H9 (cell line): ENCODE data around the gene TRIM37. TPM values are rescaled to one million over a fixed set of nuclear protein-coding genes. Genes with fewer than 3 reads are reported as not detected.

Experiments used
- DNase-seq: peaks from one replicate; pipeline ENCODE4 v3.0.0-alpha.2; 2017
- H2AFZ ChIP-seq: one replicate; pipeline ENCODE4 v1.6.1; 2013; ENCODE audit warnings: mild to moderate bottlenecking, low read length, control low read depth, moderate library complexity
- H2AK5ac ChIP-seq: 2 replicates; pipeline ENCODE4 v1.6.1; 2013; ENCODE audit warnings: low read length, control low read depth, mixed read lengths; ENCODE audit not compliant: insufficient read length
- H2BK120ac ChIP-seq: one replicate; pipeline ENCODE4 v1.6.1; 2013; ENCODE audit warnings: low read depth, mild to moderate bottlenecking, low read length, control low read depth, inconsistent platforms; ENCODE audit not compliant: poor library complexity, severe bottlenecking
- H2BK12ac ChIP-seq: 2 replicates; pipeline ENCODE4 v1.6.1; 2013; ENCODE audit warnings: low read length, control low read depth, mixed read lengths, low read depth; ENCODE audit not compliant: insufficient read length
- H2BK15ac ChIP-seq: 2 replicates; pipeline ENCODE4 v1.6.1; 2013; ENCODE audit warnings: low read depth, low read length, control low read depth
- H2BK20ac ChIP-seq: one replicate; pipeline ENCODE4 v1.6.1; 2013; ENCODE audit warnings: low read depth, mild to moderate bottlenecking, low read length, control low read depth, inconsistent platforms; ENCODE audit not compliant: poor library complexity, severe bottlenecking
- H2BK5ac ChIP-seq: 2 replicates; pipeline ENCODE4 v1.6.1; 2013; ENCODE audit warnings: low read length, control low read depth, mixed read lengths; ENCODE audit not compliant: insufficient read length
- H3K14ac ChIP-seq: 2 replicates; pipeline ENCODE4 v1.6.1; 2013; ENCODE audit warnings: low read length, control low read depth; ENCODE audit not compliant: insufficient read depth
- H3K18ac ChIP-seq: 2 replicates; pipeline ENCODE4 v1.6.1; 2013; ENCODE audit warnings: low read depth, mild to moderate bottlenecking, mixed read lengths, low read length, control low read depth; ENCODE audit not compliant: insufficient read length
- H3K23ac ChIP-seq: 2 replicates; pipeline ENCODE4 v1.6.1; 2013; ENCODE audit warnings: low read length, control low read depth, mixed read lengths, low read depth; ENCODE audit not compliant: insufficient read length
- H3K23me2 ChIP-seq: 2 replicates; pipeline ENCODE4 v1.6.1; 2013; ENCODE audit warnings: low read depth, mild to moderate bottlenecking, mixed read lengths, low read length, control low read depth; ENCODE audit not compliant: insufficient read length, poor library complexity, severe bottlenecking
- H3K27ac ChIP-seq: 2 replicates; pipeline ENCODE4 v1.5.1; 2013; ENCODE audit warnings: low read length, control low read depth, mixed read lengths, low read depth; ENCODE audit not compliant: insufficient read length
- H3K27me3 ChIP-seq: 2 replicates; pipeline ENCODE4 v1.6.1; 2013; ENCODE audit warnings: low read length, control low read depth, inconsistent platforms; ENCODE audit not compliant: insufficient read depth
- H3K4ac ChIP-seq: 2 replicates; pipeline ENCODE4 v1.6.1; 2013; ENCODE audit warnings: low read depth, mild to moderate bottlenecking, control low read depth, inconsistent platforms, low read length, moderate library complexity
- H3K4me1 ChIP-seq: 2 replicates; pipeline ENCODE4 v1.6.1; 2013; ENCODE audit warnings: low read length, control low read depth, inconsistent platforms; ENCODE audit not compliant: insufficient read depth
- H3K4me2 ChIP-seq: 2 replicates; pipeline ENCODE4 v1.6.1; 2013; ENCODE audit warnings: low read length, control low read depth, mixed read lengths; ENCODE audit not compliant: insufficient read length, insufficient read depth
- H3K56ac ChIP-seq: 2 replicates; pipeline ENCODE4 v1.6.1; 2013; ENCODE audit warnings: low read depth, mild to moderate bottlenecking, mixed read lengths, low read length, control low read depth; ENCODE audit not compliant: insufficient read length
- H3K79me1 ChIP-seq: 2 replicates; pipeline ENCODE4 v1.6.1; 2013; ENCODE audit warnings: low read depth, mild to moderate bottlenecking, moderate library complexity, low read length, control low read depth, inconsistent platforms; ENCODE audit not compliant: insufficient read depth, poor library complexity, severe bottlenecking
- H3K79me2 ChIP-seq: 2 replicates; pipeline ENCODE4 v1.6.1; 2013; ENCODE audit warnings: low read length, control low read depth, inconsistent platforms; ENCODE audit not compliant: insufficient read depth
- H3K9ac ChIP-seq: 2 replicates; pipeline ENCODE4 v1.6.1; 2013; ENCODE audit warnings: low read length, control low read depth, mixed read lengths; ENCODE audit not compliant: insufficient read length; ENCODE audit errors: extremely low read depth
- H3K9me3 ChIP-seq: one replicate; pipeline ENCODE4 v1.6.1; 2013; ENCODE audit warnings: low read depth, low read length, inconsistent platforms; ENCODE audit not compliant: control insufficient read depth
- H3T11ph ChIP-seq: one replicate; pipeline ENCODE4 v1.6.1; 2013; ENCODE audit warnings: mild to moderate bottlenecking, low read length, control low read depth, inconsistent platforms
- H4K20me1 ChIP-seq: one replicate; pipeline ENCODE4 v1.6.1; 2013; ENCODE audit not compliant: control insufficient read depth, insufficient read length, insufficient read depth
- H4K5ac ChIP-seq: 2 replicates; pipeline ENCODE4 v1.6.1; 2013; ENCODE audit warnings: low read depth, mild to moderate bottlenecking, mixed read lengths, low read length, control low read depth; ENCODE audit not compliant: insufficient read length
- H4K8ac ChIP-seq: replicated peaks from 2 replicates; pipeline ENCODE4 v1.6.1; 2013; ENCODE audit warnings: low read length, control low read depth, mixed read lengths, low read depth; ENCODE audit not compliant: insufficient read length
- H4K91ac ChIP-seq: 2 replicates; pipeline ENCODE4 v1.6.1; 2013; ENCODE audit warnings: low read depth, mild to moderate bottlenecking, moderate library complexity, mixed read lengths, low read length, control low read depth; ENCODE audit not compliant: insufficient read length
- H3K27ac Mint-ChIP-seq, 3 experiments: 2 replicates in 2 of 3; 3 replicates in 1 of 3; pipeline ENCODE4 v1.8.0; 2020 to 2021; ENCODE audit warnings: mixed read lengths in 3 of 3, mild to moderate bottlenecking in 1 of 3, moderate library complexity in 1 of 3
- H3K27me3 Mint-ChIP-seq: 2 replicates; pipeline ENCODE4 v1.8.0; 2021; ENCODE audit warnings: low read depth, mild to moderate bottlenecking, moderate library complexity, mixed read lengths
- H3K36me3 Mint-ChIP-seq, 3 experiments: 2 replicates in 2 of 3; 3 replicates in 1 of 3; pipeline ENCODE4 v1.8.0; 2020 to 2021; ENCODE audit warnings: low read depth in 3 of 3, mixed read lengths in 3 of 3; ENCODE audit not compliant: insufficient read depth in 1 of 3
- H3K4me1 Mint-ChIP-seq, 2 experiments: 2 replicates each; pipeline ENCODE4 v1.8.0; 2020; ENCODE audit warnings: mixed read lengths in 2 of 2
- H3K4me3 Mint-ChIP-seq, 2 experiments: 2 replicates in 1 of 2; 3 replicates in 1 of 2; pipeline ENCODE4 v1.8.0; 2020 to 2021; ENCODE audit warnings: mild to moderate bottlenecking in 2 of 2, mixed read lengths in 2 of 2, moderate library complexity in 1 of 2
- H3K9me3 Mint-ChIP-seq, 2 experiments: 2 replicates in 1 of 2; 3 replicates in 1 of 2; pipeline ENCODE4 v1.8.0; 2020; ENCODE audit warnings: mild to moderate bottlenecking in 2 of 2, mixed read lengths in 2 of 2, moderate library complexity in 1 of 2
- CTCF ChIP-seq: fragments of 200-600 bp; sonication (generic); conservative IDR thresholded peaks from 3 replicates; pipeline ENCODE4 v1.8.0; 2021; ENCODE audit warnings: antibody characterized with exemption, mild to moderate bottlenecking
- WGBS: extraction: QIAGEN DNeasy Blood & Tissue Kit; methylation state at CpG from one replicate; pipeline ENCODE4 v1.1.7; 2013; ENCODE audit warnings: missing lambda C conversion rate, low lambda C conversion rate, mixed read lengths; ENCODE audit not compliant: insufficient read length; ENCODE audit errors: extremely low coverage; 5-methylcytosine and 5-hydroxymethylcytosine counted together
- total RNA-seq: library from RNA; stranded (reverse); gene quantifications from 2 replicates; pipeline ENCODE4 v1.2.1, GENCODE V29; 2021

The TRIM37 gene
- total RNA-seq, 1 experiment from 2014 or later = 52.1 TPM

GRCh38 chr17:59129814-59130213, 23.1 kb upstream of the TRIM37 start:
- no peak overlapping the region for H2BK12ac ChIP-seq
- no peak overlapping the region for H3K56ac ChIP-seq
- H2BK20ac ChIP-seq = no peak overlapping the region
- H3K18ac ChIP-seq = no peak overlapping the region
- H3K9me3 Mint-ChIP-seq = no peaks in the 10 kb centered on the region
- H3K9me3 ChIP-seq = no peaks in the 10 kb centered on the region
- H3K23me2 ChIP-seq = no peaks in the 10 kb centered on the region
- no peak overlapping the region for H3K14ac ChIP-seq
- no peaks in the 10 kb centered on the region for H3K27me3 ChIP-seq
- H3T11ph ChIP-seq = no peak overlapping the region
- H3K27ac ChIP-seq = no peak overlapping the region
- peaks cover 6% of the 10 kb centered on the region for H3K79me1 ChIP-seq
- TF ChIP-seq CTCF = no peak
- no peak overlapping the region for H4K5ac ChIP-seq
- no peaks in the 10 kb centered on the region for H3K79me2 ChIP-seq
- no peak overlapping the region for H2AFZ ChIP-seq
- H3K9ac ChIP-seq = no peak overlapping the region
- H2AK5ac ChIP-seq = no peak overlapping the region
- no peak overlapping the region for H2BK5ac ChIP-seq
- H3K4me1 ChIP-seq = no peaks in the 10 kb centered on the region
- no peaks in the 10 kb centered on the region for H3K4me1 Mint-ChIP-seq
- no peak overlapping the region for H3K4ac ChIP-seq
- no peak overlapping the region for H3K4me3 Mint-ChIP-seq
- no peak overlapping the region for H4K8ac ChIP-seq
- WGBS = no CpG with 5 or more reads among the region's 2 CpGs
- H3K27me3 Mint-ChIP-seq = no peaks in the 10 kb centered on the region
- H3K36me3 Mint-ChIP-seq = peaks cover 10 to 36% (median 35%) of the 10 kb centered on the region in 3 experiments; a peak in 6 of 7 replicates
- no peak overlapping the region for H3K4me2 ChIP-seq
- H4K91ac ChIP-seq = no peak overlapping the region
- H3K27ac Mint-ChIP-seq = no peak overlapping the region
- DNase-seq = no peak
- H2BK120ac ChIP-seq = no peak overlapping the region
- H4K20me1 ChIP-seq = no peaks in the 10 kb centered on the region
- no peak overlapping the region for H3K23ac ChIP-seq
- H2BK15ac ChIP-seq = no peak overlapping the region
